RWPE2 (cell line): ENCODE results near the gene TMEM176A.

ENCODE experiments used
- ATAC-seq: fragments of 200-7000 bp; cut with Tn5 transposase; 3 replicates; pipeline ENCODE4 v1.9.1; 2021; ENCODE audit warnings: low read depth
- DNase-seq: peaks from one replicate; pipeline ENCODE4 v3.0.0-alpha.2; 2020; ENCODE audit warnings: low spot score
- H3K27ac ChIP-seq: fragments of 450-650 bp; 2 replicates; pipeline ENCODE4 v1.5.1; 2017; ENCODE audit warnings: mild to moderate bottlenecking; ENCODE audit not compliant: poor library complexity, severe bottlenecking
- H3K27me3 ChIP-seq: fragments of 250-450 bp; sonication (Bioruptor Pico); 2 replicates; pipeline ENCODE4 v1.5.1; 2021; ENCODE audit warnings: mild to moderate bottlenecking, moderate library complexity; ENCODE audit not compliant: insufficient read depth, poor library complexity, severe bottlenecking
- H3K36me3 ChIP-seq: fragments of 250-450 bp; sonication (Bioruptor Pico); 2 replicates; pipeline ENCODE4 v1.5.1; 2020; ENCODE audit warnings: low read depth, mild to moderate bottlenecking, moderate library complexity
- H3K4me1 ChIP-seq: fragments of 250-450 bp; sonication (Bioruptor Pico); 2 replicates; pipeline ENCODE4 v1.5.1; 2021; ENCODE audit warnings: mild to moderate bottlenecking, moderate library complexity; ENCODE audit not compliant: insufficient read depth, poor library complexity, severe bottlenecking
- H3K4me3 ChIP-seq: fragments of 250-450 bp; sonication (Bioruptor Pico); 2 replicates; pipeline ENCODE4 v1.5.1; 2021; ENCODE audit warnings: mild to moderate bottlenecking, moderate library complexity; ENCODE audit not compliant: severe bottlenecking
- H3K9me3 ChIP-seq: fragments of 250-450 bp; sonication (Bioruptor Pico); 2 replicates; pipeline ENCODE4 v1.5.1; 2021; ENCODE audit warnings: mild to moderate bottlenecking, moderate library complexity; ENCODE audit not compliant: severe bottlenecking
- TF ChIP-seq, protein P1 (sequence below): fragments of 450-650 bp; IDR thresholded peaks from one replicate; pipeline ENCODE4 v1.5.1; 2017; ENCODE audit warnings: mild to moderate bottlenecking, moderate library complexity; ENCODE audit not compliant: poor library complexity, severe bottlenecking

Gene TMEM176A

DNA sequence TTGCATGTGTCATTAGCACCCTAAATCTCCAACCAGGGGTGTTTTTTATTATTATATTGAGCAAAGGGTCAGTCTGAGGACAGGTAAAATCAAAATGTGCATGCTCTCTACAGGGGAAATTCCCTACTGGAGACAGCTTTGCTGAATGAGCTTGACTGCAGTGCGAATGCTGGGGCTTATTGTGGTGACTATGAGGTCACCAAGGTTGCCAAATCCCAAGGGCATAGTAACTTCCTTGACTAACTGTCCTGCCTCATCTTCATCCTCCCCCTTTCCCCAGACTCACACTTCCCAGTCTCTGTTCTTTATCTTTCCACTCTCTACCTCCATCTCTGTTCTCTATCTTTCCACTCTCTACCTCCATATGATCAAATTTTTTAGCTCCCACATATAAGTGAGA is 28.9 kb downstream of the TMEM176A start:
- no peak overlapping the region for H3K27ac ChIP-seq
- DNase-seq: no peak

DNA sequence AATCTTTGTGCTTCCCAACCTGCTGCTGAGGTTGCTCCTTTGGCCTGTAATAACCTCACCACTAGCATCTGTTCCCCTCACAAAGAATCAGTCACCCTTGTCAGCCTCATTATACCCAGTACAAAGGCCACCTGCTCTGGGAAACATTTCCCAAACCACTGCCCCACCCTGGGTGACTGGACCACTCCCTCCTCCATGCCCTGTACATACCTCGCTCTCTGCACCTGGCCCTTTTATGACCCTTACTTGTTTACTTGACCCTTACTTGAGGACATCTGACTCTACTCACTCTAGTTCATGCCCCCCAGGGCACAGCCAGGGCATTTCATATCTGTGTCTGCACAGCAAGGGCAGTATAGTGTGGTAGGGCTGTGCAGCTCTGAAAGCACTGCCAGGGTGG is 30.4 kb downstream of the TMEM176A start:
- Histone ChIP-seq H3K4me3 (no peak overlapping the region), H3K4me1 (no peaks in the 10 kb centered on the region), H3K27ac (no peak overlapping the region), H3K27me3 (peaks cover 8% of the 10 kb centered on the region), H3K9me3 (no peaks in the 10 kb centered on the region), H3K36me3 (no peaks in the 10 kb centered on the region)
- TF ChIP-seq, protein P1, sequence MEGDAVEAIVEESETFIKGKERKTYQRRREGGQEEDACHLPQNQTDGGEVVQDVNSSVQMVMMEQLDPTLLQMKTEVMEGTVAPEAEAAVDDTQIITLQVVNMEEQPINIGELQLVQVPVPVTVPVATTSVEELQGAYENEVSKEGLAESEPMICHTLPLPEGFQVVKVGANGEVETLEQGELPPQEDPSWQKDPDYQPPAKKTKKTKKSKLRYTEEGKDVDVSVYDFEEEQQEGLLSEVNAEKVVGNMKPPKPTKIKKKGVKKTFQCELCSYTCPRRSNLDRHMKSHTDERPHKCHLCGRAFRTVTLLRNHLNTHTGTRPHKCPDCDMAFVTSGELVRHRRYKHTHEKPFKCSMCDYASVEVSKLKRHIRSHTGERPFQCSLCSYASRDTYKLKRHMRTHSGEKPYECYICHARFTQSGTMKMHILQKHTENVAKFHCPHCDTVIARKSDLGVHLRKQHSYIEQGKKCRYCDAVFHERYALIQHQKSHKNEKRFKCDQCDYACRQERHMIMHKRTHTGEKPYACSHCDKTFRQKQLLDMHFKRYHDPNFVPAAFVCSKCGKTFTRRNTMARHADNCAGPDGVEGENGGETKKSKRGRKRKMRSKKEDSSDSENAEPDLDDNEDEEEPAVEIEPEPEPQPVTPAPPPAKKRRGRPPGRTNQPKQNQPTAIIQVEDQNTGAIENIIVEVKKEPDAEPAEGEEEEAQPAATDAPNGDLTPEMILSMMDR: no peak
- no peak for ATAC-seq
- no peak for DNase-seq

More for the DNA sequence above, 28.9 kb downstream of the TMEM176A start:
- H3K36me3 ChIP-seq: no peaks in the 10 kb centered on the region
- H3K27me3 ChIP-seq: peaks cover 8% of the 10 kb centered on the region
- no peaks in the 10 kb centered on the region for H3K9me3 ChIP-seq
- TF ChIP-seq, protein P1: no peak
- no peak for ATAC-seq
- no peak overlapping the region for H3K4me3 ChIP-seq
- no peaks in the 10 kb centered on the region for H3K4me1 ChIP-seq

DNA sequence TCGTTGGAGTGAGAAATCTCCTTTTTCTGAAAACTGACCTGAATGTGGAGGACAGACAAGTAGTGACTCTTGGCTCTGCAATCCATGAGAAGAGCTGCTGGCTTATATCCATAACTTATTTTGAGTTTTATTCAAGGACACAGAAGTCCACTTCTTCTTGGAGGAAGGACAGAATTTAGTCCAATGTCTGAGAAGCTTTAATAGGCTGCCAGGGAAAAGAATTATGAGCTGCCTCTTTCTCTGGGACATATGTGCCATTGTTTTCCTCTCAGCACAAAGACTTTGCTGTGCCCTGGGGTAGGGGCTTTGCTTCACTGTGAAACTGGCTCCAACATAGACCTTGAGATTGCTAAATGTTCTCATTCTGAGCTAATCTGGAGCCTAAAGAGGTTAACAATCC is 31.3 kb downstream of the TMEM176A start:
- peaks cover 8% of the 10 kb centered on the region for H3K27me3 ChIP-seq
- H3K4me1 ChIP-seq: no peaks in the 10 kb centered on the region
- no peak overlapping the region for H3K27ac ChIP-seq
- TF ChIP-seq, protein P1: no peak
- no peaks in the 10 kb centered on the region for H3K36me3 ChIP-seq
- DNase-seq (no peak), ATAC-seq (no peak)
- no peak overlapping the region for H3K4me3 ChIP-seq
- no peaks in the 10 kb centered on the region for H3K9me3 ChIP-seq

DNA sequence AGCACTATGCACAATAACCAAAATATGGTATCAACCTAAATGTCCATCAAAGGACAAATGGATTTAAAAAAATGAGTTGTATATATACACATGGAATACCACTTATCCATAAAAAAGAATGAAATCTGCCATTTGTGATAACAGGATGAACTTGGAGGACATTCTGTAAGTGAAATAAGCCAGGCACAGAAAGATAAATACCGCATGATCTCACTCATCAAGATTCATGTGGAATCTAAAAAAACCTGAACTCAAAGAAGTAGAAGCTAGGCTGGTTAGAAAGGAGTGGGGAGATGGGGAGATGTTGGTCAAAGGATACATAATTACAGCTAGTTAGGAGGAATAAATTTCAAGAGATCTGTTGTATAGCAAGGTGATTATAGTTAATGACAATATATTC is 34.5 kb downstream of the TMEM176A start:
- no peaks in the 10 kb centered on the region for H3K9me3 ChIP-seq
- TF ChIP-seq, protein P1: no peak
- H3K4me1 ChIP-seq: no peaks in the 10 kb centered on the region
- DNase-seq: no peak
- H3K36me3 ChIP-seq: no peaks in the 10 kb centered on the region
- H3K27ac ChIP-seq: no peak overlapping the region
- peaks cover 11% of the 10 kb centered on the region for H3K27me3 ChIP-seq
- no peak overlapping the region for H3K4me3 ChIP-seq
- no peak for ATAC-seq

DNA sequence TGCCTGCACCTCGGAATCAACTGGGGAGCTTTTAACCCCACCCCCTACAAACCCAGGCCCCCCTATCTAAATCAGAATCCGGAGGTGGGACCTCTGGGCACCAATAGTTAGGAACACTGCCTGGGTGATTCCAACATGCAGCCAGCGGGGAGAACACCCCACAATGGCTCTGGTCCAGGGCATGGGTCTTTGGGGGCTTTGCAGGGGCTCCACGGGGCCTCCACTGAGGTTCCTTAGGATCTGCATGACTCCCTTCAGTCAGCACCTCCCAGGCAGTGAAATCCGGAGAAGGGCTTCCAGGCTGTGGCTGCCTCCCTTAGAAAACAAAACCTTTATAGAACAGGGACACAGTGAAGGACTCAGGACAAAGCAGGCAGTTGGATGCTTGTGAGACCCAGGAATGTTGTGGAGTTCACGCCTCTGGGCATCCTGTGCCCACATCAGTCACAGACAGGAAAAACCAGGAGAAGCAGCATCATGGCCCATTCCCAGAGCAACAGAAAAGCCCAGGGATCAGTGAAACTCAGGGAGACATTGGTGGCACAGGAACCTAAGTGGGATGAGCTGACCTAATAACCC is 35.2 kb downstream of the TMEM176A start:
- Histone ChIP-seq H3K27ac (no peak overlapping the region), H3K9me3 (no peaks in the 10 kb centered on the region), H3K4me3 (no peak overlapping the region), H3K4me1 (no peaks in the 10 kb centered on the region), H3K27me3 (peaks cover 11% of the 10 kb centered on the region), H3K36me3 (no peaks in the 10 kb centered on the region)
- DNase-seq (no peak), ATAC-seq (no peak)
- TF ChIP-seq, protein P1: no peak
